ENCODE measurements around the gene RFX5. TPM values are rescaled to one million over a fixed set of nuclear protein-coding genes. Genes with fewer than 3 reads are reported as not detected.
"Not testable (repeated sequence)": the region's sequence is repeated elsewhere in the genome, so short reads cannot be mapped to it uniquely, and the experiment has no call there.

The RFX5 gene
- total RNA-seq, 2 donors from 2014 or later = 48.0 to 86.0 TPM

GRCh38 chr1:151369302-151369610 is 22.2 kb upstream of the RFX5 start:
- Mint-ChIP-seq H3K36me3 (ENCODE audit: low read depth) (no peaks in the 10 kb centered on the region), H3K4me1 (no peaks in the 10 kb centered on the region), H3K9me3 (no peaks in the 10 kb centered on the region), H3K4me3 (no peak overlapping the region), H3K27me3 (no peaks in the 10 kb centered on the region), H3K27ac (no peak overlapping the region)
- ATAC-seq (replicated peaks) = no peak

- ATAC-seq (replicated peaks) = no peak
- Mint-ChIP-seq H3K36me3 (ENCODE audit: low read depth) (no peaks in the 10 kb centered on the region), H3K9me3 (no peaks in the 10 kb centered on the region), H3K4me1 (no peaks in the 10 kb centered on the region), H3K4me3 (no peak overlapping the region), H3K27me3 (no peaks in the 10 kb centered on the region), H3K27ac (no peak overlapping the region)
These were observed 21.6 kb upstream of the RFX5 start for GRCh38 chr1:151368393-151369301.

GRCh38 chr1:151367658-151368392 is 20.8 kb upstream of the RFX5 start:
- no peaks in the 10 kb centered on the region for H3K36me3 Mint-ChIP-seq (ENCODE audit: low read depth)
- no peak overlapping the region for H3K4me3 Mint-ChIP-seq
- H3K27me3 Mint-ChIP-seq = no peaks in the 10 kb centered on the region
- H3K9me3 Mint-ChIP-seq = no peaks in the 10 kb centered on the region
- no peaks in the 10 kb centered on the region for H3K4me1 Mint-ChIP-seq
- no peak overlapping the region for H3K27ac Mint-ChIP-seq
- no peak for ATAC-seq (replicated peaks)

- H3K4me1 Mint-ChIP-seq = no peaks in the 10 kb centered on the region
- H3K9me3 Mint-ChIP-seq = no peaks in the 10 kb centered on the region
- H3K27me3 Mint-ChIP-seq = no peaks in the 10 kb centered on the region
- no peaks in the 10 kb centered on the region for H3K36me3 Mint-ChIP-seq (ENCODE audit: low read depth)
- H3K4me3 Mint-ChIP-seq = no peak overlapping the region
- no peak for ATAC-seq (replicated peaks)
- no peak overlapping the region for H3K27ac Mint-ChIP-seq
These were observed 17.9 kb upstream of the RFX5 start for GRCh38 chr1:151364996-151365395.

GRCh38 chr1:151362308-151363155 is 15.5 kb upstream of the RFX5 start:
- no peak overlapping the region for H3K27ac Mint-ChIP-seq
- H3K27me3 Mint-ChIP-seq = no peaks in the 10 kb centered on the region
- no peak for ATAC-seq (replicated peaks)
- no peaks in the 10 kb centered on the region for H3K4me1 Mint-ChIP-seq
- H3K9me3 Mint-ChIP-seq = no peaks in the 10 kb centered on the region
- no peaks in the 10 kb centered on the region for H3K36me3 Mint-ChIP-seq (ENCODE audit: low read depth)
- H3K4me3 Mint-ChIP-seq = no peak overlapping the region

GRCh38 chr1:151361883-151362282 is 14.8 kb upstream of the RFX5 start:
- Mint-ChIP-seq H3K36me3 (ENCODE audit: low read depth) (no peaks in the 10 kb centered on the region), H3K9me3 (no peaks in the 10 kb centered on the region), H3K4me3 (no peak overlapping the region), H3K4me1 (no peaks in the 10 kb centered on the region), H3K27me3 (no peaks in the 10 kb centered on the region), H3K27ac (no peak overlapping the region)
- no peak for ATAC-seq (replicated peaks)

GRCh38 chr1:151356696-151357095 is 9.6 kb upstream of the RFX5 start:
- Mint-ChIP-seq H3K27ac (no peak overlapping the region), H3K36me3 (ENCODE audit: low read depth) (no peaks in the 10 kb centered on the region), H3K4me3 (no peak overlapping the region), H3K27me3 (no peaks in the 10 kb centered on the region), H3K4me1 (no peaks in the 10 kb centered on the region), H3K9me3 (no peaks in the 10 kb centered on the region)
- no peak for ATAC-seq (replicated peaks)

GRCh38 chr1:151352021-151352718 is 5.1 kb upstream of the RFX5 start:
- Mint-ChIP-seq H3K4me3 (no peak overlapping the region), H3K27me3 (no peaks in the 10 kb centered on the region), H3K36me3 (ENCODE audit: low read depth) (peaks cover 3% of the 10 kb centered on the region), H3K9me3 (no peaks in the 10 kb centered on the region), H3K4me1 (peaks cover 5% of the 10 kb centered on the region), H3K27ac (no peak overlapping the region)
- ATAC-seq (replicated peaks) = no peak

GRCh38 chr1:151350323-151350722 is 3.3 kb upstream of the RFX5 start:
- not testable (repeated sequence) for H3K9me3 Mint-ChIP-seq
- peaks cover 18% of the 10 kb centered on the region for H3K36me3 Mint-ChIP-seq (ENCODE audit: low read depth)

GRCh38 chr1:151347523-151348246 is 633 bp upstream of the RFX5 start:
- Mint-ChIP-seq H3K4me3 (peak overlapping the region; percentile 94), H3K4me1 (peaks cover 28% of the 10 kb centered on the region), H3K27me3 (no peaks in the 10 kb centered on the region), H3K27ac (peak overlapping the region; percentile 98), H3K36me3 (ENCODE audit: low read depth) (peaks cover 44% of the 10 kb centered on the region), H3K9me3 (no peaks in the 10 kb centered on the region)
- ATAC-seq (replicated peaks) = no peak

More at GRCh38 chr1:151350323-151350722, 3.3 kb upstream of the RFX5 start:
- not testable (repeated sequence) for H3K27ac Mint-ChIP-seq; ATAC-seq (replicated peaks); H3K27me3 Mint-ChIP-seq; H3K4me3 Mint-ChIP-seq
- H3K4me1 Mint-ChIP-seq = peaks cover 20% of the 10 kb centered on the region

- Mint-ChIP-seq H3K27me3 (no peaks in the 10 kb centered on the region), H3K36me3 (ENCODE audit: low read depth) (peaks cover 48% of the 10 kb centered on the region), H3K27ac (peak overlapping the region; percentile 98), H3K4me1 (peaks cover 28% of the 10 kb centered on the region), H3K4me3 (peak overlapping the region; percentile 94), H3K9me3 (no peaks in the 10 kb centered on the region)
- ATAC-seq (replicated peaks) = no peak
These were observed 827 bp downstream of the RFX5 start for GRCh38 chr1:151346082-151346768.

GRCh38 chr1:151344291-151344690 is 2.8 kb downstream of the RFX5 start:
- no peaks in the 10 kb centered on the region for H3K27me3 Mint-ChIP-seq
- H3K4me3 Mint-ChIP-seq = no peak overlapping the region
- H3K27ac Mint-ChIP-seq = peak overlapping the region; percentile 73
- H3K9me3 Mint-ChIP-seq = no peaks in the 10 kb centered on the region
- peaks cover 52% of the 10 kb centered on the region for H3K36me3 Mint-ChIP-seq (ENCODE audit: low read depth)
- no peak for ATAC-seq (replicated peaks)
- peaks cover 39% of the 10 kb centered on the region for H3K4me1 Mint-ChIP-seq

- no peak for ATAC-seq (replicated peaks)
- peaks cover 52% of the 10 kb centered on the region for H3K36me3 Mint-ChIP-seq (ENCODE audit: low read depth)
- peaks cover 39% of the 10 kb centered on the region for H3K4me1 Mint-ChIP-seq
- no peaks in the 10 kb centered on the region for H3K9me3 Mint-ChIP-seq
- no peaks in the 10 kb centered on the region for H3K27me3 Mint-ChIP-seq
- H3K4me3 Mint-ChIP-seq = no peak overlapping the region
- H3K27ac Mint-ChIP-seq = peak overlapping the region; percentile 73
These were observed 3.5 kb downstream of the RFX5 start for GRCh38 chr1:151343587-151343986.

Measured in activated T-helper 17 cell treated with anti-CD3 and anti-CD28 coated beads, Interleukin-2, amount 50 U/mL, for 72 hours (primary cell).